ENCODE measurements around the gene PDE4D. TPM values are rescaled to one million over a fixed set of nuclear protein-coding genes. Genes with fewer than 3 reads are reported as not detected.

Gene PDE4D
- total RNA-seq, 4 donors from 2014 or later, result 14.7 to 36.3 (median 24.7) TPM

DNA sequence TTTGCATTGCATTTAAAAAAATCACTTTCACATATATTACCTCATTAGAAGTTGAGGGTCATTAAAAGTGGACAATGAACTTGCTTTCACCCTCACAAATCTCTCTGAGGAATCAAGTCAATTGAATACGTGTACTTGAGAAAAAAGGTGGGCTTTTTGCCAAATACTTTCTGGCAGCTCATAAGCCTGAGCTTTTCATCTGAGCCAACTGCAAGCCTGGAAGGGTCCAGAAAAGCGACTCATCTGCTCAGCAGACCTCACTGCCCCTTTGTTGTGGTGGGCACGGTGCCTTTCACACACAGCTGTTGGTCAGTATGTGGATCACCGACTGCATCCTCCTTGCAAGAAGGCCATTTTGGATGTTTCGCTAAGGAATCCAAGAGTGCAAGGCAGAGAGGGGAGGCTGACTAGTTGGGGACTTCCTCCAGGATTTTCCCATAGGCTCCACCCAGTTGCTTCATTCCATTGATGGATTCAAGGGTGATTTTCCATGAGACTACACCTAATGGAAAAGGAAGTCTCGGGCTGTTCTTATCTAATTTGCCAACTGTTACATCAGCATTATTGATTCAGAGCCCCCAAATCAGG lies 564.7 kb downstream of the PDE4D start:
- H3K4me1 ChIP-seq, result peaks cover 0 to 7% of the 10 kb centered on the region in 2 donors
- intact Hi-C loops (cut with DNase I), result no loop called here
- DNase-seq, result no peak
- no peaks in the 10 kb centered on the region for H3K27me3 ChIP-seq
- H3K36me3 ChIP-seq, result no peaks in the 10 kb centered on the region
- TF ChIP-seq, protein P1, sequence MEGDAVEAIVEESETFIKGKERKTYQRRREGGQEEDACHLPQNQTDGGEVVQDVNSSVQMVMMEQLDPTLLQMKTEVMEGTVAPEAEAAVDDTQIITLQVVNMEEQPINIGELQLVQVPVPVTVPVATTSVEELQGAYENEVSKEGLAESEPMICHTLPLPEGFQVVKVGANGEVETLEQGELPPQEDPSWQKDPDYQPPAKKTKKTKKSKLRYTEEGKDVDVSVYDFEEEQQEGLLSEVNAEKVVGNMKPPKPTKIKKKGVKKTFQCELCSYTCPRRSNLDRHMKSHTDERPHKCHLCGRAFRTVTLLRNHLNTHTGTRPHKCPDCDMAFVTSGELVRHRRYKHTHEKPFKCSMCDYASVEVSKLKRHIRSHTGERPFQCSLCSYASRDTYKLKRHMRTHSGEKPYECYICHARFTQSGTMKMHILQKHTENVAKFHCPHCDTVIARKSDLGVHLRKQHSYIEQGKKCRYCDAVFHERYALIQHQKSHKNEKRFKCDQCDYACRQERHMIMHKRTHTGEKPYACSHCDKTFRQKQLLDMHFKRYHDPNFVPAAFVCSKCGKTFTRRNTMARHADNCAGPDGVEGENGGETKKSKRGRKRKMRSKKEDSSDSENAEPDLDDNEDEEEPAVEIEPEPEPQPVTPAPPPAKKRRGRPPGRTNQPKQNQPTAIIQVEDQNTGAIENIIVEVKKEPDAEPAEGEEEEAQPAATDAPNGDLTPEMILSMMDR (IDR thresholded peaks at IDR 0.05), result no peak
- TF ChIP-seq POLR2A (IDR thresholded peaks at IDR 0.05), result no peak
- 34 to 39% methylated on average over 6 of the region's 6 CpGs for whole genome bisulfite sequencing, 2 donors
- H3K4me3 ChIP-seq (replicated peaks in 1 of 3), result no peak overlapping the region
- no peaks in the 10 kb centered on the region for H3K9me3 ChIP-seq
- H3K27ac ChIP-seq, result no peak overlapping the region

DNA sequence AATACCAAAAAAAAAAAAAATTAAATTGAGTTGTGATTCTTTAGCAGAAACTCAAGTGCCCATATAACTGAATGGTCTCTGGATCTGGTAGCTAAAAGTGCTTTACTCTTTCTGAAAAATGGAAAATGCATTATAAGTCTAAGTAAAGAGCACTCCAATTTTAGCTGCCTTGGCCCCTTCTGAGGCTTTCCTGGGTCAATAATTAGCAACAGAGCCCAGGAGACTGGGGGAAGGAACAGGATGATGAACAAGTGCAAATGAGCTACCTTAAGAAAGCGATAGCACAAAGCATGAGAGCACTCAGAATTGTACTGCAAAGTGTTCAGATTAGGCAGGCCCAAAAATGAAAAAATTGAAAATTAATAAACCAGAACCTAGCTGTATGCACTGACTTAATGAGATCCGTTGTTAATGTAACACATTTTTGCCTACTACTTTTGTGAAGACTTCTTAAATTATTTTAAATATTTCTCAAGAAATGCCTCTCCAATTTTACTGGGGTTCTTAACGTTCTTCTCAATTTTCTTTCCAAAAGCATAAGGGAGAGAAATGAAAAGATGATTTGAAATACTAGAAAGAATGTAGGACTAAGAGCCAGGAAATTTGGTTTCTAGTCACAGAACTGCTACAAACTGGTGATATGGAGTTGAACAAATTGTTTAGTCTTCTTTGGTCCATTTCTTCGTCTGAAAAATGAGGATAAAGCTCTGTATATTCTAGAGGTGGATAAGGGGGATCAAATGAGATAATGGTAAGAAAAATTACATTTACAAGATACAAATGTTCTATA lies 566.1 kb downstream of the PDE4D start:
- intact Hi-C loops (cut with DNase I), result no loop called here
- no peaks in the 10 kb centered on the region for H3K27me3 ChIP-seq
- no peak overlapping the region for H3K27ac ChIP-seq
- H3K4me1 ChIP-seq, result peaks cover 0 to 7% of the 10 kb centered on the region in 2 donors
- no peak for DNase-seq
- H3K9me3 ChIP-seq, result no peaks in the 10 kb centered on the region
- H3K36me3 ChIP-seq, result no peaks in the 10 kb centered on the region
- no peak overlapping the region for H3K4me3 ChIP-seq (replicated peaks in 1 of 3)
- no peak for TF ChIP-seq POLR2A (IDR thresholded peaks at IDR 0.05)
- TF ChIP-seq, protein P1 (IDR thresholded peaks at IDR 0.05), result no peak
- 85 to 86% methylated on average over 4 of the region's 4 CpGs for WGBS, 2 donors

DNA sequence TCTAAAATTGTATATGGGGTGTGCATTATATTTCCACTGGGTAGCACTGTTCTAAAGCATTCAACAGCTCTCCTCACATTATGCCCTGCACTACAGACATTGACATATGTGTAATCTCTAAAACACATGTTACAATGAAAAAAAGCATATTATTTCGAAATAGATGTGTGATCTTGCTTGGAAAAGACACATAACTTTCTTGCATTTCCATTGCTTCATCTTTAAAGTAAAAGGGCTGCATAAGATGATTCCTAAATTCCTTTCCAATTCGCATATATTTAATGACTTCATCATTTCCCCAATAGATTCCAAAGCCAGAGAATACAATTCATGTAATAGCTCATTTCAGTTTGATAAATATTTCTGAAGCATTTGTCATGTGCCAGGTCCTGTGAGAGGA lies 566.9 kb downstream of the PDE4D start:
- intact Hi-C loops (cut with DNase I), result no loop called here
- WGBS, 2 donors, result 87 to 91% methylated on average over 2 of the region's 2 CpGs
- TF ChIP-seq, protein P1 (IDR thresholded peaks at IDR 0.05), result no peak
- TF ChIP-seq POLR2A (IDR thresholded peaks at IDR 0.05), result no peak
- H3K27ac ChIP-seq, result no peak overlapping the region
- no peaks in the 10 kb centered on the region for H3K9me3 ChIP-seq
- no peaks in the 10 kb centered on the region for H3K36me3 ChIP-seq
- H3K27me3 ChIP-seq, result no peaks in the 10 kb centered on the region
- no peak for DNase-seq
- H3K4me1 ChIP-seq, result peaks cover 0 to 7% of the 10 kb centered on the region in 2 donors
- no peak overlapping the region for H3K4me3 ChIP-seq (replicated peaks in 1 of 3)

GRCh38 chr5:59325070-59325469 lies 568.5 kb downstream of the PDE4D start:
- Histone ChIP-seq H3K4me3 (replicated peaks in 1 of 3) (no peak overlapping the region), H3K4me1 (peaks cover 0 to 7% of the 10 kb centered on the region in 2 donors), H3K9me3 (no peaks in the 10 kb centered on the region), H3K36me3 (no peaks in the 10 kb centered on the region), H3K27me3 (no peaks in the 10 kb centered on the region), H3K27ac (no peak overlapping the region)
- no peak for DNase-seq
- TF ChIP-seq POLR2A (IDR thresholded peaks at IDR 0.05), result no peak
- TF ChIP-seq, protein P1 (IDR thresholded peaks at IDR 0.05), result no peak
- 89 to 95% methylated on average over 2 of the region's 2 CpGs for WGBS, 2 donors
- intact Hi-C loops (cut with DNase I), result no loop called here

DNA sequence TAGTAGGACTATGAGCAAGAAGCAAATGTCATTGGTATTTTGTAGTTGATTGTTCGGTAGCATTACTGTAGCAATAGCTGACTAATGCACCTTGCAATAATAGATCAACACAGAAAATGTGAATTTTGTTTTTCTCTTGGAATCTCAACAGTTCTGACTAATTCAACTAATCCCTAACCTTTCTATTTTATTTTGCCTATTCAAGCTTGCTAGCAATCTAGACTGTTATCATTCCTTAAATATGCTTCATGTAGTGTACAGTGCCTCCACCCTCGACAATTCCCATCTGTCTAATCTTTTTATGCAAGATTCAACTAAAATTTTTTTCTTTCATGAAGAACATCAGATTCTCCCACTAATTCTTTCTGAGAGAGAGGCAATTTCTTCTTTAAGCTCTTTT lies 570.6 kb downstream of the PDE4D start:
- no peak for TF ChIP-seq POLR2A (IDR thresholded peaks at IDR 0.05)
- TF ChIP-seq, protein P1 (IDR thresholded peaks at IDR 0.05), result no peak
- Histone ChIP-seq H3K4me1 (peaks cover 0 to 4% of the 10 kb centered on the region in 2 donors), H3K27ac (no peak overlapping the region), H3K36me3 (no peaks in the 10 kb centered on the region), H3K27me3 (no peaks in the 10 kb centered on the region), H3K9me3 (no peaks in the 10 kb centered on the region), H3K4me3 (replicated peaks in 1 of 3) (no peak overlapping the region)
- 96 to 99% methylated on average over 2 of the region's 2 CpGs for WGBS, 2 donors
- DNase-seq, result no peak
- intact Hi-C loops (cut with DNase I), result no loop called here
